Activated CD8-positive, alpha-beta memory T cell treated with anti-CD3 and anti-CD28 coated beads for 24 hours (primary cell): ENCODE results near the gene COQ9.
"Not testable (repeated sequence)": the region's sequence is repeated elsewhere in the genome, so short reads cannot be mapped to it uniquely, and the experiment has no call there.

Experiments
- DNase-seq: peaks from one replicate; pipeline ENCODE4 v3.0.0-alpha.2; 2020

Gene COQ9

DNA sequence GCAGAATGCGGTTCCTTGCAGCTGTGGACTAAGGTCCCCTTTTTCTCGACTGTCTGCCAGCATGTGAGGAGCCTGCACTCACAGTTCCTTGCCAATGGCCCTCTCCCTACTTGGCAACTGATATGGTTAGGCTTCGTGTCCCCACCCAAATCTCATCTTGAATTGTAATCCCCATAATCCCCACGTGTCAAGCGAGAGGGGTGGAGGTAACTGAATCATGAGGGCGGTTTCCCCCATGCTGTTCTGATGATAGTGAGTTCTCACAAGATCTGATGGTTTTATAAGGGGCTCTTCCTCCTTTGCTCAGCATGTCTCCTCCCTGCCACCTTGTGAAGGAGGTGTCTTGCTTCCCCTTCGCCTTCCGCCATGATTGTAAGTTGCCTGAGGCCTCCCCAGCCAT, 20.0 kb upstream of the COQ9 start:
- DNase-seq, result no peak

DNA sequence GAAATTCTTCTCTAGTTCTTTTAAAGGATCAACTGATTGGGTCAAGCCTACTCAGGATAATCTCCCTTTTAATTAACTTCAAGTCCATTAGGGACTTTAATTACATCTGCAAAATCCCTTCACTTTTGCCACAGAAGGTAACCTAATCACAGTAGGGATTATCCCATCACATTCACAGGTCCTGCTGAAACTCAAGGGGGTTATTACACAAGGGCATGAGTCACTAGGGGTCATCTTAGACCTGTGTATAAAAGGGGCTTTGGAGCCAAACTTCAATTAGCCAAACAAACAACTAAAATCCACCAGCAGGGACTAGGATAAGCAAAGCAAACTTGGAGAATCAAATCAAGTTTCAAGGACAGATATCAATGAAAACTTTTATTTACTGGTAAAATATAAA, 19.5 kb upstream of the COQ9 start:
- no peak for DNase-seq

DNA sequence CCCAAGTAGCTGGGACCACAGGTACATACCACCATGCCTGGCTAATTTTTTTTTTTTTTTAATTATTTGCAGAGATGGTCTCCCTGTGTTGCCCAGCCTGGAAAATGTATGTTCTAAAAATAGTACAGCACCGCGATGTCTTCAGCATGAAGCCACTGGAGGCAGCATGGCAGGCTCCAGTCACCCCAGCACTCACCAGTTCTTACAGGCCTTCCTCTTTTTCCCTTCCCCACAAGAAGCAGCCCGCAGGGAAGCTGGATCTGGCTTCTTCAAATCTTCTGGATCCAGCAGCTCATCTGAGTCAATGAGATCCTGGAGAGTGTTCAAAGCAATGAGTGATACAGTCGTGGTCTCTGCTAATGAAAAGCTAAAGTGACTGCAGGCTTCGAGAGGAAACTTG, 16.3 kb upstream of the COQ9 start:
- DNase-seq, result no peak

DNA sequence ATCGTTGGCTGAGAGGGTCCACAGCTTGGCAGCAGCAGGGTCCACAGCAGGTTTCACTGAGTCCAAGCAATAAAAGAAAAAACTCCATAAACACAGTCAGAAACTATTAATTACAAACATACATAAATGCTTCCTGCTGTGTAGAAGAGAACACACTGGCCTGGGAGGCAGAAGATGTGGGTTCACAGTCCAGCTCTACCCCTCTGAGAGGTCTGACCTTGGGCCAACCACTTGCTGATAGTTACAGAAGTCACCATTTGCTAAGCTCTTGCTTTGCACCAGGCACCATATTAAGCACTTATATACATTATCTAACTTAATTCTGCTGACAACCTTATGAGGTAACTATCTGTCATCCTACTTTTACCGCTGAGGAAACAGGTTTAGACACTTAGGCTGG, 14.8 kb upstream of the COQ9 start:
- no peak for DNase-seq

- no peak for DNase-seq
Measured at GRCh38 chr16:57432989-57433388, 14.3 kb upstream of the COQ9 start.

DNA sequence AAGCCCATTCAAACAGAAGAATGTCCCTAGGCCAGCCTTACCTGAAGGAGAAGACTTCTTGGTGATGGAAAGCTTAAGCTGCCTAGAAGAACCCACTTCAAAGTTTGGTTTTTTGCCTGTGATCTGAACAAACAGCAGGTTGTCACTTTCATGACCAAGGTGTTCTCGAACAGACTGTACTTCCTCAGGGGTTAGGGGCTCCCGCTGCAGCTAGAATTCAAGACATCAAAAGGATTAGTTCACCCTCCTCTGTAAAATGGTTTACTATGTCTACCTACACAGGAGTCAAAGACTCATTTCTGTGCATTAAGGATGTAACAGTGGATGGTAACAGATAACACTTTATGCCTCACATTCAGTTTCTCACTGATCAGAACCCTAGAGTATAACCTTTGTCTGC, 13.3 kb upstream of the COQ9 start:
- DNase-seq, result no peak

DNA sequence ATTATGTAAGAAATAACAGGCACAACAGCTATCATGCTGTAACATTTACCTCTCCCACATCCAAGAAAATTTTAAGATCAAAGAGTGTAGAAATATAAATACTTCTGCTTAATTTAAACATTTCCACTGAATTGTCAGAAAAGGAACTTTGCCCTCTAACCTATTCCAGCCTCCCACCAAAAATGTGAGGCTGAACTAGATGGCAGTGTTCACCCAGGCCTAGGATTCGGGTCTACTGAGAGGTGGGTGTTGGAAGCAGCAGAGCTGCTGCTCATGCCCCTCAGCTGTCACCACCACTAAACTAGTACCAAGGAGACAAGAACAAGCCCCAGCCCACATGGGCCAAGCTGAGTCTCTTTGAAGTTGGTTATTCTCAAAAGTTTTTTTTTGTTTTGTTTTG, 11.4 kb upstream of the COQ9 start:
- no peak for DNase-seq

- DNase-seq, result not testable (repeated sequence)
Measured at GRCh38 chr16:57439947-57440346, 7.3 kb upstream of the COQ9 start.

DNA sequence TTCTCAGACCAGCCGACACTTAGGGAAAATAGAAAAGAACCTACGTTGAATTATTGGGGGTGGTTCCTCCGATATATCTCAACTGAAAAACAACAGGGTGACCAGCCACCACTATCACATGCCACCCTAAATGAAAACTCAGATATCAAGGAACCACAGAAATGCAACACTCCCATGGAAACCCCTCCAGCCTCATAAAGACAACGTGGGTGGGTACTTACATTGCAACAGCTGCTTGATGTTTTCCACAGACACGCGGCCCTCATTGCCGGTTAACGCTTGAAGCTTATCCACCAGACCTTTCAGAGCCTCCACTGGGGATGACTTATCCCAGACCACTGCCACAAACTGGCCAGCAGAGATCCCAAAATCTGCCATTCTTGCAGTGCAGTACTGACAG, 6.7 kb upstream of the COQ9 start:
- not testable (repeated sequence) for DNase-seq

DNA sequence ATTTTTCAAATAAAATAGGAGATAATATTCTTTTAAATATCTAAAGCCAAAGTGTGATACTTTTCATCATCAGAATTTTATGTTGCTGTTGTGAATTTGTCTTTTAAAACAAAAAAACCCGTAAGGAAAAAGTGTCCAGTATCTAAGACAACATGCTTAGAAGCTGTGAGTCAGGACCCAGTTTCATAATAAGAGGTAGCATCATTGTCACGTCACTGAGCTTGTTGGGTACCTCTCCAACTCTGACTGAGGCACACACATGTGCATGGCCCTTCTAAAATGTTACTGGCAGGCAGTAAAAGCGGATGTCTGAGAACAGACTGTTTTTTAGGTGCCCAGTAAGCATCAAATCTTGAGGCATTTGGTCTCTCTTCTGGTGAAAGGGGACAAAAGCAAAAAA, 2.6 kb upstream of the COQ9 start:
- DNase-seq, result no peak

GRCh38 chr16:57445510-57445909, 1.8 kb upstream of the COQ9 start:
- no peak for DNase-seq

GRCh38 chr16:57446531-57447185, 621 bp upstream of the COQ9 start:
- no peak for DNase-seq

- no peak for DNase-seq
Measured at GRCh38 chr16:57452021-57452420, 4.7 kb downstream of the COQ9 start.

- peak; percentile 98 for DNase-seq
Measured at GRCh38 chr16:57462209-57462977, 15.1 kb downstream of the COQ9 start, which contains the start of gene POLR2C. POLR2C (plus strand) TSS chr16:57462679; CDS start chr16:57462725, 46 bp downstream.

DNA sequence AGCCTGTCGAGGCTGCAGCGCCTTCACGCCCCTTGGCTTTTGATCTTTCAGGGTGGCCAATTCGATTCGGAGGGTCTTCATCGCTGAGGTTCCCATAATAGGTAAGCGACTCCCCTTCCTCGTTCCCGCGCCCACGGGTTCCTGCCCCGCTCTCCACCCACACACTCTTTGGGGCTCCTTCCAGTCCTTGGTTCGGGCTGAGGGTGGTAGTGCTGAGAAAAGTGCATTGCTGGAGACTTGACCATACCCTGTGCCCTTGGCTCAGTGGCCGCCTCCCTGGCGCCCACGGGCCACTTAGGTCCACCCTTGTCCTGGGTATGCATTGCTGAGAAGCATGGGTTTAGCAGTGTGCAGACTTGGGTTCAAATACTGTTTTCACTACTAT, 15.7 kb downstream of the COQ9 start:
- DNase-seq, result no peak

DNA sequence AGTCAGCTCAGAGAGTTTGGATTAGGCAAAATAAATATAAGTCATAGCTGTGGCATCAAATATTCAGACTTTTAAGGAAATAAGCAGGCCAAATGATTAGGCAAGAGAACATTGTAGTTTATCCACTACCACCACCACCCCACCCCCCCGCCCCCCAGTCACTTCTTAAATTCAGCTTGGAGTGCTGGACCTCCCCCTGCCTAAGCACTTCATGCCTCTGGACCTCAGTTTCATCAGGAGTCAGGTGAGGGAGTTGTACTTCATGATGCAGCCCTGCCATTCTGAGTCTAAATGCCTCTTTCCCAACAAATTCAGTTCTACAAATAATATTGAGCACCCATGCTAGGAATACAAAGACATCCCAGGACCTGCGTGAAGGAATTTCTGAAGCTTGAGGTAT, 17.2 kb downstream of the COQ9 start:
- no peak for DNase-seq

DNA sequence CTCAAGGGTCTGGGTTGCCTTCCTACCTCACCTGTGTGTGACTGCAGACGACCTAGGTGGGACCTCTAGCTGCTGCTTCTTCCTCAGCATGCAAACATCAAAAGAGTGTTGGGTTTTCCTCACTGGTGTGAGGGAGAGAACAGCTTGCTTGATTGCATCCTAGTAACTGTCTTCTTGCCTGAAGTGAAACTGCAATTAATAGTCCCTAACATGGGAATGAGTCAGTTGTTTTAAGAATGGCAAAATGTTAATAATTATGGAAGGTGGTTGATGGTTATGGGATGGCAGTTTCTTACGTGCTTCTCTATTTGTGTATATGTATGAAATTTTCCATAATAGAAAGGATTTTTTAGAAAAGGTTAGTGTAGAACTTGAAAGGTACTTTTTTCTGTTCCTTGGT, 21.1 kb downstream of the COQ9 start:
- no peak for DNase-seq

DNA sequence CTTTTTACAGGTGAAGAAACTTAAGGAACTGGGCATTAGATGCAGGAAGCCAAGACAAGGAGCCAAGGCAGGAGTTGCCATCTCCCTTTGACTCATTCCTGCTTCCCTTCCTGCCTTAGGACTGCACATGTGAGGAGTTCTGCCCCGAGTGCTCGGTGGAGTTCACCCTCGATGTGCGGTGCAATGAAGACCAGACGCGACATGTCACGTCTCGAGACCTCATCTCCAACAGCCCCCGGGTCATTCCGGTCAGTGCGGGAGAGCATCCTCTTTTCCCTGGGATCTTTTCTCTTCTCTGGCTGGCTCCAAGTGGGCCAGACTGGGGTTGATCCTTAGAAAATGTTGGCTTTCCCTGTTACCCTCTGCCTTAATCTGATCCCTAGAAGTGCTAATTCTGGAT, 21.8 kb downstream of the COQ9 start:
- DNase-seq, result peak; percentile 49

GRCh38 chr16:57469917-57470470, 22.7 kb downstream of the COQ9 start:
- peak; percentile 52 for DNase-seq

DNA sequence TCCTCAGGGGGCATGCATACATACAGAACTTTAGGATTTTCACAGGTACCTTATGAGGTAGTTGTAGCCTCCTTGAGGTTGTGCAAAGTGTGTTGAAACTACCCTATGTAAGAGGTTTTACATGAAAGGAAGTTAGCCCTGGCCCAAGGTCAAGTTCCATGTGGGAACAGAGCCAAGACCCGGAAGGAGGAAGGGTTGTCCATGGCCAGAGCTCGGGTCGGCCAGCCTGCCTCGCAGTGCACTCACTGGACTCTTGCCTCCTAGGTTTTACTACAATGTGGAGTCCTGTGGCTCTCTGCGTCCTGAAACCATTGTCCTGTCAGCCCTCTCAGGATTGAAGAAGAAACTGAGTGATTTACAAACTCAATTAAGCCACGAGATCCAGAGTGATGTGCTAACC, 23.4 kb downstream of the COQ9 start:
- peak; percentile 35 for DNase-seq

DNA sequence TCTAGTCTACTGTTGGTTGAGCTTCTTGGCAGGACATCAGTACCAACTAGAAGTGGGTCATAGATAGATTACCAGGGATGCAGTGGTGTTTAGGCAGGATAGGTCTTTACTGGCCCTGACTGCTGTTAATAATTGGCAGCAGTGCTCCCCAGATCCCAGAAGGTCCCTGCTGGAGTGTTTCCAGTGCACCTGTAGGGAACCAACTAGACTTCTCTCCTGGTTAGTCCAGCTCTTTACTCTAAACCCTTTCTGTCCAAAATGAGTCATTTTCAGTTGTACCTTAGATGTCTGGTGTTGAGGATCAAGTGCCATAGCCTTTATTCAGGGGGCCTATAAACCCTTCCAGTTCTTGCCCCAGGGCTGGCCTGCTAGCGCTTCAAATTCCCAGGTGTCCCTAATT, 23.9 kb downstream of the COQ9 start:
- DNase-seq, result no peak

DNA sequence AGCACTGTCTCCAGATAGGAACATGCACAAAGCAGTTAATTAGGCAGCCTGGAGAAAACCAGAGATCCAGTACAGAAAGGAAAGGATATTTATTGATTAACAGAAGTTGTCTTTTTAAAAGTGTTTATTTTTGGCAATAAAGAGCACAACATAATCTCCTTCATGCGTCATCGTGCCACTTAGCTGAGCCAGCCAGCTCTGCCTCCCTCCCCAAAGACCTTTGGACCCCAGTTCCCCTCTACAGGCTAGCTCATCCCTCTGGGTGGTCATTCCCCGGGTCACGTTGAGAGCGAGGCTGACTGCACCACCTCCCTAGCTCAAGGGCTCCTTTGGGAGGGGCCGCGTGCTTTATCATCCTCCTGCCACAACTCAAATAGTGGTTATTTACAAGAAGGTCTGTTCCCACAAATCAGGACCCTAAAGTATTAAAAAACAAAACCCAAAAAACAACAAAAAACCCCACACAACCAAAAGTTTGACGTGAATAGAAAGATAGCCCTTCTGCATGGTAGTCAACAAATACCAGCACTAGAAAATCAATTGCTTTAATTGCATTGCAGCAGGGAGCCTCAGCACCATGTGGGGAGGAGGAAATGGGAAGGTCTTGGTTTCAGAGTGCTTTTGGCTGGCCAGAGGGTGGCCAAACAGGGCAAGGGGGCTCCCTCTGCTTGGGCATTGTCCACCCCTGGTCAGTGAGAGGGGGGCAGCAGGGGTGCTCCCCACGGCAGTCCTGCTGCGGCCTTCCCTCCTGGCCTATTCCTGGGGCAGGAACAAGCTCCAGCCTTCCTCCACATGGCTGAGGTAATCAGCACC, 24.8 kb downstream of the COQ9 start:
- peak; percentile 41 for DNase-seq

DNA sequence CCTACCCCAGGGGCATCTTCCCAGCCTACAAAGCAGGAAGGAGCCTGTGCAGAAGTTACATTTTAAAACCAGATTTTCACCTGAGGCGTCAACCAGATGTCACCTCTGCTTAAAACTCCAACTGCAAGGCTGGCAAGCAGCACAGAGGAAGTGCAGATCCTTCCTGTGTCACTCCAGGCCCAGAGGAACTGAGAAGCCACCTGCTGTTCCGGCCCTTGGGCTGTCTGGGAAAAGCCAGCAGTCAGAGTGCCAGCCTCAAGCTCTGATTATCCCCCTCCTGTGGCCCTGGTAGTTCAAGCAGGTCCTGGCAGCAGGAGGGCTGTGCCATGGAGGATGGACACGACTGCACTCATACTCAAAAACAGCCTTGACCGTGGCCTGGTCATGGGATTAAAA, 25.4 kb downstream of the COQ9 start:
- no peak for DNase-seq
